ENCODE measurements around the gene ABHD11. TPM values are rescaled to one million over a fixed set of nuclear protein-coding genes. Genes with fewer than 3 reads are reported as not detected.

The ABHD11 gene
- polyA plus RNA-seq, 6 donors from 2014 or later = 10.8 to 18.9 (median 14.0) TPM; not detected in 1

DNA sequence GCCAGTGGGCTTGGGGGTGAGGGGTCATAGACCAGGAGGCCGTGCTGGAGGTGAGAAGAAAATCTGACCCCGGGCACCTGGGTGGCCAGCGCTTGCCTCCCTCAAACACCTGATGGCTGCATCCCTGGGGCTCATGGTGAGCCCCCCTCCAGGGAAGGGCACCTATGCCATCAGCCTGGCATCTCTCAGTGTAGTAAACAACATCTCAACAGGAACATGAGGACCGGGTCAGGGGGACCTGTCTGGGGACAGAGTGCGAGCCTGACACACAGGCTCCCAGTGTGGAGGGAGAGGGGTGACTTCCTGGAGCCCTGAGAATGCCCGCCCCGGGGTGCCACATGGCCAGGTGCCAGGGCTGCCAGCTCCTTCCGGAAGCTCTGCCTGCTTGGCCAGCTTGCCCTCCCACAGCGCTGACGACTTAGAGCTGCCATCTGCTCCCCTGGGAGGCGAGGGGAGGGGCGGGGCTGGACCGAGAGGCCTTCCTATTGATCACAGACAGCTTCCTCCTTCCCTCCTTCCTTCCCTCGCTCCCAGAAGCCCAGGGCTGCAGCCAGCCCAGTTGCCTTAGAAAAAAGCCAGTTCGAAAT, 31.5 kb downstream of the ABHD11 start:
- ATAC-seq (ENCODE audit: low read depth in 2 of 2) = peak; percentile 65 to 71
- Mint-ChIP-seq H3K27me3 (peaks cover 9 to 41% (median 26%) of the 10 kb centered on the region in 3 donors), H3K9me3 (no peaks in the 10 kb centered on the region), H3K36me3 (peaks cover 0 to 3% of the 10 kb centered on the region in 2 donors), H3K27ac (peak overlapping the region in 2 of 6 donors; percentile 30 to 76), H3K4me3 (peak overlapping the region in 6 of 8 donors; percentile 32 to 54 (median 44)), H3K4me1 (peaks cover 10 to 28% (median 26%) of the 10 kb centered on the region in 3 donors)
- DNase-seq = peak; percentile 48

DNA sequence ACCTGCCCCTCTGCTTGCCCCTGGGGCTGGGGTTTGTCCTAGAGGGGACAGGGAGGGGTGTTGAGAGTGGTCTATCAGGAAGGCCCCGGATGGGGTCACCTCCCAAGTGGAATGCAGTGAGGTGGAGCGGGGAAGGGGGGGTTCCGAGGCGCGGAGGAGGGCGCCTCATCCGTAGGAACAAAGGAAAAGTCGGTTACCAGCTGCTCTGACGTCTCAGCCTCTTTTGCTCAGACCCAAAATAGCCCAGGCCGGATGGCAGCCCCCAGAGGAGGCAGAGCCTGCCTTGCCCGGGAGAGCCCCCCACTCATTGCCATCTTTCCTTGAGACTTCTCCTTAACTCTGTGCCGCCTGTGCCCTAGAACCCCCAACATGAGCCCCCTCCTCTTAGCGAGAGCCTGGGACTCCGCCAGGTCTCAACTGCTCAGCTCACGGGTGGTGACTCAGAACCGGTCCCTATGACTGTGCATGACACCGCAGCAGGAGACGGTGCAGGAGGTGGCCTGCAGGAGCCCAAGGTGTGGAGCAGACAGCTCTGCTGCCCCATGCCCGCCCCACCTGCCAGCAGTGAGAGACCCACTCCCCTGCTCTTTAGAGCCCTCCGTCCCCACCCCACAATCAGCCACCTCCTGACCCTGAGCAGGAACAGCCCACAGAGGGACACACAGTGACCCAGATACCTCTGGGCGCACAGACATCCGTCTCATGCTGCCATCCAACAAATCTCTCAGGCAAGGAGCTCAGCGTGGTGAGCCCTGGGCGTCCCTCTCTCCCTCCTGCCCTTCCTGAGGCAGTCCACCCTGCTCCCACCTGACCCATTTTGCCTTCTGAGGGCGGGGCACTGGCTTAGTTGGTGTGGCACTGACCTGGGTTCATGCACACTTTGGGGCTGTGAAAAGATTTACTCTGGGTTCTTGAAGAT, 32.2 kb downstream of the ABHD11 start:
- H3K4me1 Mint-ChIP-seq = peaks cover 10 to 36% (median 30%) of the 10 kb centered on the region in 3 donors

DNA sequence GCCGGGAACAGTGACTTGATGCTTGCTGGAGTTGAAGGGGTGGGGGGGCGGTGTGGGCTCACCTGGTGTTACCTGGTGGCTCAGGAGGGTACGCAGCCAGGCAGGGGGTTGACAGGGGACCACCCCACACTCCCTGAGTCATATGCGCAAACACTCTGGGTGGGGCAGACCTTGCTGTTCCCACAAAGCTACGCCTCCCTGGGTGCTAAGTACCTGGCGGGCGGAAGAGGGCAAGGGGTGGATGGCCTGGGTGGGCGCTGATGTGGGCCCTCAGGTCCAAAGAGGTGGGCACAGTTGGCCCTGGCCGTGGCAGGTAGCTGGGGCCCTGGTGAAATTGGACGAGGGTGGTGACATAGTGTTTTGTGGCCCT, 33.1 kb downstream of the ABHD11 start:
- ATAC-seq (ENCODE audit: low read depth in 2 of 2) (no peak), DNase-seq (no peak)
- peaks cover 4 to 9% of the 10 kb centered on the region in 2 donors for H3K36me3 Mint-ChIP-seq
- peaks cover 11 to 34% (median 27%) of the 10 kb centered on the region in 3 donors for H3K27me3 Mint-ChIP-seq
- peaks cover 10 to 36% (median 30%) of the 10 kb centered on the region in 3 donors for H3K4me1 Mint-ChIP-seq
- H3K4me3 Mint-ChIP-seq = peak overlapping the region in 2 of 8 donors; percentile 15 to 54
- no peak overlapping the region for H3K27ac Mint-ChIP-seq
- H3K9me3 Mint-ChIP-seq = no peaks in the 10 kb centered on the region

More for the DNA sequence above, 32.2 kb downstream of the ABHD11 start:
- ATAC-seq (ENCODE audit: low read depth in 2 of 2) (no peak), DNase-seq (no peak)
- Mint-ChIP-seq H3K36me3 (peaks cover 4 to 9% of the 10 kb centered on the region in 2 donors), H3K4me3 (peak overlapping the region in 2 of 8 donors; percentile 16 to 40), H3K27me3 (peaks cover 11 to 41% (median 26%) of the 10 kb centered on the region in 3 donors), H3K9me3 (no peaks in the 10 kb centered on the region), H3K27ac (peak overlapping the region in 2 of 6 donors; percentile 47 to 56)

- H3K27ac Mint-ChIP-seq = no peak overlapping the region
Observed at GRCh38 chr7:73704640-73705550, 33.7 kb downstream of the ABHD11 start.

GRCh38 chr7:73703757-73704639, 34.6 kb downstream of the ABHD11 start:
- DNase-seq (peak; percentile 23), ATAC-seq (ENCODE audit: low read depth in 2 of 2) (peak; percentile 66 to 67)
- Mint-ChIP-seq H3K36me3 (peaks cover 4 to 9% of the 10 kb centered on the region in 2 donors), H3K4me1 (peaks cover 10 to 36% (median 30%) of the 10 kb centered on the region in 3 donors), H3K27ac (peak overlapping the region in 1 of 6 donors; percentile 42), H3K27me3 (peaks cover 11 to 33% (median 27%) of the 10 kb centered on the region in 3 donors), H3K9me3 (no peaks in the 10 kb centered on the region), H3K4me3 (peak overlapping the region in 7 of 8 donors; percentile 20 to 80 (median 56))

More at GRCh38 chr7:73704640-73705550, 33.7 kb downstream of the ABHD11 start:
- Mint-ChIP-seq H3K27me3 (peaks cover 11 to 33% (median 27%) of the 10 kb centered on the region in 3 donors), H3K4me1 (peaks cover 10 to 36% (median 30%) of the 10 kb centered on the region in 3 donors), H3K9me3 (no peaks in the 10 kb centered on the region), H3K4me3 (peak overlapping the region in 6 of 8 donors; percentile 33 to 56 (median 51)), H3K36me3 (peaks cover 4 to 9% of the 10 kb centered on the region in 2 donors)
- ATAC-seq (ENCODE audit: low read depth in 2 of 2) = no peak
- DNase-seq = no peak

- DNase-seq (no peak), ATAC-seq (ENCODE audit: low read depth in 2 of 2) (no peak)
- Mint-ChIP-seq H3K27ac (no peak overlapping the region), H3K4me1 (peaks cover 7 to 36% (median 28%) of the 10 kb centered on the region in 3 donors), H3K4me3 (peak overlapping the region; percentile 35 to 69 (median 56)), H3K27me3 (peaks cover 11 to 33% (median 27%) of the 10 kb centered on the region in 3 donors), H3K9me3 (no peaks in the 10 kb centered on the region), H3K36me3 (peaks cover 9% of the 10 kb centered on the region in 2 donors)
Observed at GRCh38 chr7:73703225-73703624, 35.4 kb downstream of the ABHD11 start.

DNA sequence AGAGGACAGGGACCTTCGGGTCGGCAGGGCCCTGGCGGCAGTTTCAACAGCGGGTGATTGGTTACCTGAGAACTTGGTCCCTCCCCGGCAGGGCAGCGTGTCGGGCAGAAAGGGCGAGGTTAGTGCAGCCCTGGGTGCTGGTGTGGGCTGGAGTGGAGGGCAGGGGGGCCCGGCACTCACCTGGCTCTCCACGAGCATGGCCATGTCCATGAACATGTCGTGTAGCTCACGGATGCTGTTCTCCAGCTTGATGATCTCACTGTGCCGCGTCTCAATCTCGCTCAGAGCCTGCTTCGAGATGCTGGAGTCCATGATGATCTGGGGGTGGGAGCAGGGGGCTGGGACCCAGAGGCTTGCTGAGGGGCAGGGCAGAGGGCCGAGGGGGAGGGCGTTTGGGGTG, 35.9 kb downstream of the ABHD11 start:
- no peak for ATAC-seq (ENCODE audit: low read depth in 2 of 2)
- H3K4me3 Mint-ChIP-seq = peak overlapping the region in 3 of 8 donors; percentile 36 to 61 (median 51)

GRCh38 chr7:73702226-73702625, 36.4 kb downstream of the ABHD11 start:
- Mint-ChIP-seq H3K9me3 (no peaks in the 10 kb centered on the region), H3K4me1 (peaks cover 7 to 30% (median 25%) of the 10 kb centered on the region in 3 donors), H3K4me3 (peak overlapping the region in 3 of 8 donors; percentile 36 to 61 (median 51)), H3K27me3 (peaks cover 11 to 33% (median 27%) of the 10 kb centered on the region in 3 donors), H3K36me3 (peaks cover 11 to 13% of the 10 kb centered on the region in 2 donors), H3K27ac (peak overlapping the region in 1 of 6 donors; percentile 26)
- ATAC-seq (ENCODE audit: low read depth in 2 of 2) = no peak
- DNase-seq = no peak

More for the DNA sequence above, 35.9 kb downstream of the ABHD11 start:
- Mint-ChIP-seq H3K27me3 (peaks cover 11 to 33% (median 27%) of the 10 kb centered on the region in 3 donors), H3K9me3 (no peaks in the 10 kb centered on the region), H3K4me1 (peaks cover 7 to 35% (median 28%) of the 10 kb centered on the region in 3 donors), H3K27ac (peak overlapping the region in 1 of 6 donors; percentile 26), H3K36me3 (peaks cover 9% of the 10 kb centered on the region in 2 donors)
- DNase-seq = no peak

DNA sequence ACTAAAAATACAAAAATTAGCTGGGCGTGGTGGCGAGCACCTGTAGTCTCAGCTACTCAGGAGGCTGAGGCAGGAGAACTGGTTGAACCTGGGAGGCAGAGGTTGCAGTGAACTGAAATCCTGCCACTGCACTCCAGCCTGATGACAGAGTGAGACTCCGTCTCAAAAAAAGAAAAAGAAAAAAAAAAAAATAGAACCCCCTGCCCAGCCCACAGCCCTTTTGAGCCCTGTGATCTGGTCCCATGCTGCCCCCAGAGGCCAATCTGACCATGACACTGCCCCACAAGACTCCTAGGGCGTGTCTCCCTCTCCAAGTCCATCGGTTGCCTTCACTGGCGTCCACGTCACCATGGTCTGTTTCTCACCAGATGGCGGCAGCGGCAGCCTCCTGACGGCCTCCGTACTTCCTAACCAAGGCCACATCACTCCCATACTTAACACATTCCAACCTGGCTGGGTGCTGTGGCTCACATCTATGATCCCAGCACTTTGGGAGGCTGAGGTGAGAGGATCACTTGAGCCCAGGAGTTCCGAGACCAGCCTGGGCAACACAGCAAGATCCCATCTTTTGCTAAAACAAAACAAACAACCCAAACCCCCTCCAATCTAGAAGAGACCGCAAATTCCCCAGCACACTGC, 37.1 kb downstream of the ABHD11 start:
- H3K36me3 Mint-ChIP-seq = peaks cover 17 to 21% of the 10 kb centered on the region in 2 donors
- no peak for DNase-seq
- ATAC-seq (ENCODE audit: low read depth in 2 of 2) = peak; percentile 34 to 36
- peak overlapping the region in 1 of 6 donors; percentile 90 for H3K27ac Mint-ChIP-seq
- no peaks in the 10 kb centered on the region for H3K9me3 Mint-ChIP-seq
- H3K4me3 Mint-ChIP-seq = peak overlapping the region in 3 of 8 donors; percentile 4 to 43 (median 20)
- H3K4me1 Mint-ChIP-seq = peaks cover 3 to 23% (median 17%) of the 10 kb centered on the region in 3 donors
- peaks cover 11 to 33% (median 27%) of the 10 kb centered on the region in 3 donors for H3K27me3 Mint-ChIP-seq

DNA sequence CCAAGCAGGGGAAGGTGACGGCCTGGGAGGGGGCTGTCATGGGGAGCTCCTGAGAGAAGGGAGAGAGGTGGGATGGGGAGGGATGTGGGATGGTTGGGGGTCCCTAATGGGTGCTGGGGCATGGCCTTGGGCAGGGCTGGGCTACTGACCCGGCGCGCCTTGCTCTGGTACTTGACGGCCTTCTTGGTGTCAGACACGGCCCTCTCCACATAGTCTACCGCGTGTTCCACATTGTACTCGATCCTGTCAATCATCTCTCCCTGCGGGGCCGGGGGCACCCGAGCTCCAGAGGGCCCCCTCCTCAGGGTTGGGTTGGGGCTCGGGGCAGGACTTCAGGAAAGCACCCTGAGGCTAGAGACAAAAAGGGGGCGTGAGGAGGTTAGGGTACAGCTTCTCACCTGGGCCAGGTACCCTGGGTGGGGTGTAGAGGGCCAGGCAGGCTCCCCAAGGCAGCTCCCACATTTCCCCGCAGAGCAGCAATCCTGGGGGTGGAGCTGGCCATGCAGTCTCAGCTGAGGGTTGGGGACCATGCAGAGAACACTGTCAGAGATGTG, 37.9 kb downstream of the ABHD11 start:
- Mint-ChIP-seq H3K4me1 (peaks cover 3 to 15% (median 14%) of the 10 kb centered on the region in 3 donors), H3K9me3 (no peaks in the 10 kb centered on the region), H3K4me3 (no peak overlapping the region), H3K27ac (peak overlapping the region in 2 of 6 donors; percentile 26 to 27), H3K36me3 (peaks cover 21 to 27% of the 10 kb centered on the region in 2 donors), H3K27me3 (peaks cover 11 to 33% (median 27%) of the 10 kb centered on the region in 3 donors)
- no peak for DNase-seq
- no peak for ATAC-seq (ENCODE audit: low read depth in 2 of 2)

DNA sequence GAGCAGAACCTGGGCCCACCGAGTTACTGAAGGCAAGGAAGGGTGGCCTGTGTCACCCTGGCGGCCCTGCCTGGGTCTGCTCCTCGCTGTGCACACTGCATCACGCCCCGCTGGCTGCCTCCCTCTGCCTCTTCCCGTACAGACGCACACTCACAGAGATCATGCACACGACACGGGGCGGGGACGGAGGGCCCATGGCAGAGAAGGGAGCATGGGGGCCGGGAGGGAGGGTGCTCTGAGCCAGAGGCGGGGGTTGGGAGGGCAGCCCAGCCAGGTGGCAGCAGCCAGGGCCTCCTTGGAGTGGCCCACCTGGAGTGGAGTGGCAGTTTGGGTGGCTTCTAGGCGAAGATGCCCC, 38.6 kb downstream of the ABHD11 start:
- DNase-seq = no peak
- no peak overlapping the region for H3K4me3 Mint-ChIP-seq
- H3K36me3 Mint-ChIP-seq = peaks cover 24 to 33% of the 10 kb centered on the region in 2 donors
- ATAC-seq (ENCODE audit: low read depth in 2 of 2) = no peak
- H3K4me1 Mint-ChIP-seq = peaks cover 3 to 15% (median 14%) of the 10 kb centered on the region in 3 donors
- H3K9me3 Mint-ChIP-seq = no peaks in the 10 kb centered on the region
- H3K27me3 Mint-ChIP-seq = peaks cover 11 to 28% (median 23%) of the 10 kb centered on the region in 3 donors
- peak overlapping the region in 1 of 6 donors; percentile 30 for H3K27ac Mint-ChIP-seq
